ENCODE results near the gene CATSPERD.
"Not testable (repeated sequence)": the region's sequence is repeated elsewhere in the genome, so short reads cannot be mapped to it uniquely, and the experiment has no call there.

Gene CATSPERD

DNA sequence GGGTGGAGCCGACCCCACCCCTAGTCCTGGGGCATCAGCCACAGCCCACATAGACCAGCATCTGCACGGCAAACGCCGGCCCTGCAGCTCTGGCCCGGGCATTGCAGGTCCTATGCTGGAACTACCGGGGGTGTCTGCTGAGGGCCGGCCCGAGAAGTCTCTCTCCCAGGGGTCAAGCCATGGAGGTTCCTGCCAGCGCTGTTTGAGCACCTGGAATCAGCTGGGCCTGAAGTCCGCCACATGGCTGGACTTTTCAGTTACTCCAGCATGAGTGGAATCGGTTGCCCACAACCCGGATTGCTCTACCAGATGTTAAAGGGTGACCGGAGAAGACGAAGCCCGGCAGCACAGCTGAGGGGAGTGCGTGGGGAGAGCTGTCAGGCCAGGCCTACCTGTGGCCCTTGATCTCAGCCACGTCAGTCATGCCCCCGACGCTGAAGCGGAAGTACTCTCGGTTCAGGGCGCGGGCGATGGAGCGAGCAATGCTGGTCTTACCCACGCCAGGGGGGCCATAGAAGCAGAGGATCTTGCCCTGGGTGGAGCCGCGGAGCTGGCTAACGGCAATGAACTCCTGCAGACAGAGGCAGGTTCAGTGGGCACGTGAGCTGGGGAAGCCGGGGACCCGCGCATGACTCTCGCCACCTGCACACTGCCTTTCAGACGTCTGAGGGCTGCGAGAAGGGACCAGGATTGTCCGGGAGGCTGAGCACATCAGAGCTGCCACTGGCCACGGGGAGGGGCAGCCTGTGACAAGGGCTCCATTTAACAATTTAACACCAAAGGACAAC is 21.6 kb upstream of the CATSPERD start:
- no peak for DNase-seq

DNA sequence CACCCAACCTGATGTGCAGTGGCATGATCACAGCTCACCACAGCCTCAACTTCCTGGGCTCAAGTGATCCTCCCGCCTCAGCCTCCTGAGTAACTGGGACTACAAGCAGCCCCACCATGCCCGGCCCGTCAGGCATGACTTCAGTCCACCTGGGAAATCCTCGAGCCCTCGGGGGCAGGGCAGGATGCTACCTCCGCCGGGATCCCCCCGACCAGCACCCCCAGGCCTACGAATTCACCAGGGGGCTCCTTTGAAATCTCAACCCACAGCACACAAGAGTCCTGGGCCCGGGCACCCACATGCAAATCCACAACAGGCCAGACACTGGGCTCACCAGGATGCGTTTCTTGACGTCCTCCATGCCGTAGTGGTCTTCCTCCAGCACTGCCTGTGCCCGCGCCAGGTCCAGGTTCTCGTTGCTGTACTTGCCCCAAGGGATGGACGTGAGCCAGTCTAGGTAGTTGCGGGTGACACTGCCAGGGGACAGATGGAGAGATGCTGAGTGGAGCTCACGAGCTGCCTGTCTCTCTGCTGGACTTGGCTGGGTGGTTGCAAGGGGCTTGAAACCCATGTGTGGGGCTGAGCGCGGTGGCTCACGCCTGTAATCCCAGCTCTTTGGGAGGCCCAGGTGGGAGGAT is 19.9 kb upstream of the CATSPERD start:
- no peak for DNase-seq

DNA sequence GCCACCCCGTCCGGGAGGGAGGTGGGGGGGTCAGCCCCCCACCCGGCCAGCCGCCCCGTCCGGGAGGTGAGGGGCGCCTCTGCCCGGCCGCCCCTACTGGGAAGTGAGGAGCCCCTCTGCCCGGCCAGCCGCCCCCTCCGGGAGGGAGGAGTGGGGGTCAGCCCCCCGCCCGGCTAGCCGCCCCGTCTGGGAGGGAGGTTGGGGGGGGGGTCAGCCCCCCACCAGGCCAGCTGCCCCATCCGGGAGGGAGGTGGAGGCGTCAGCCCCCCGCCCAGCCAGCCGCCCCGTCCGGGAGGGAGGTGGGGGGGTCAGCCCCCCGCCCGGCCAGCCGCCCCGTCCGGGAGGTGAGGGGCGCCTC is 18.4 kb upstream of the CATSPERD start:
- DNase-seq = not testable (repeated sequence)

DNA sequence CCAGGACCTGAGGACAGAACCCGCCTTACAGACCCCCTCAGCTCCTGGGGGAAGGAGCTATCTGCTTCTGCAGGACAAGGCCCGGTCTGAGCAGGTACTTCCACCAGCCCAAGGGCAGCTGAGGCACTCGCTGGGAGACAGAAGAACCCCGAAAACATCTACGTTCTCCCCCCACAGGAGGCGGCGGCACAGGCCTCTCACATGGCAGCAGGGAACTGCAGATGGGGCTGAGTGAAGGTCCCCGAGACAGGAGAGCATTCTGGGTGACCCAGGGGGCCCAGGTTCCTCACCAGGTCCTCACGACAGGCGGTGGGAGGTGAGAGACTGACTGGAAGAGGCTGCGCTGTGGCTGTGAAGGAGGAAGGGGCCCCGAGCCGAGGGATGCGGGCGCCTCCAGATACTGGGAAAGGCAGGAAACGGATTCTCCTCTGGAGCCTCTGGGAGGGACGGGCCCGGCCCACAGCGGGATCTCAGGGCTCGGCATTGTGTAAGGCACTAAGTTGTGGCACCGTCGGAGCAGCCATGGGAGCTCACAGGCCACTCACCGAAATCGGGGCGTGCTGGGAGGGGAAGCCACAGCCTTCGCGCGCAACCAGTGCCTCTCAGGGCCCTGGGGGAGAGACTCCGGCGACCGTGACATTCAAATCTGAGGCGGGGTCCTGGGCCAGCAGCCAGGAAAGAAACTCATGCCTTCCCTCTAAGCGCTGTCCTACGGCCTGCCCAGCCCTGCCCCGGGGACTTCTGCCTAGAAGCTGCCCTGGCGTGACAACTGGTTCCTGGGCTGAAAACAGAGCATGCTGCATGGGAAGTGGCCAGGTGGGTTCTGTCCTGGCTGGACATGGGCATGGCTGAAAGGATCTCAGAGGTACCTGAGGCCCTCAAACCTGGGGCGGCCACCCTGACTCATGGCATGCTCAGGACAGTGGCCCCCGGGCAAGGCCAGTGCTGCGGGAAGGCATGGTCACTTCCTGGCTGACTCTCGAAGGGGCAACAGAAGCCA is 16.3 kb upstream of the CATSPERD start:
- DNase-seq = no peak

DNA sequence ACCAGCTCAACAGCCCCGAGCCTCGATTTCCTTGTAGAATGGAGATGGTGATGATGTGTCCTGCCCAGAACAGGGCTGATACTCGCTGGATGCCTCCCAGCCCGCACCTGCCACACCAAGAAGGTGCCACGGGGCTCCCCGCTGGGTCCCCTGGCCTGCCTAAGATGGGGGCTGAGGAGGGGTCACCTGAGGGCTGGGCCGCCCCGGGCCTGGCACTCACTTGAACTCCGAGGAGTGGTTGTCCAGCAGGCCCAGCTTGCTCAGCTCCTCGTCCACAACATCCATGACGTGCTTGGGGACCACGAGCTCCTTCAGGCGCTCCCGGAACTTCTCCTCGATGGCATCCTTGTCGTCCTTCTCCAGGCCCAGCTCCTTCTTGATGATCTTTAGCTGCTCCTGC is 14.9 kb upstream of the CATSPERD start:
- DNase-seq = no peak

DNA sequence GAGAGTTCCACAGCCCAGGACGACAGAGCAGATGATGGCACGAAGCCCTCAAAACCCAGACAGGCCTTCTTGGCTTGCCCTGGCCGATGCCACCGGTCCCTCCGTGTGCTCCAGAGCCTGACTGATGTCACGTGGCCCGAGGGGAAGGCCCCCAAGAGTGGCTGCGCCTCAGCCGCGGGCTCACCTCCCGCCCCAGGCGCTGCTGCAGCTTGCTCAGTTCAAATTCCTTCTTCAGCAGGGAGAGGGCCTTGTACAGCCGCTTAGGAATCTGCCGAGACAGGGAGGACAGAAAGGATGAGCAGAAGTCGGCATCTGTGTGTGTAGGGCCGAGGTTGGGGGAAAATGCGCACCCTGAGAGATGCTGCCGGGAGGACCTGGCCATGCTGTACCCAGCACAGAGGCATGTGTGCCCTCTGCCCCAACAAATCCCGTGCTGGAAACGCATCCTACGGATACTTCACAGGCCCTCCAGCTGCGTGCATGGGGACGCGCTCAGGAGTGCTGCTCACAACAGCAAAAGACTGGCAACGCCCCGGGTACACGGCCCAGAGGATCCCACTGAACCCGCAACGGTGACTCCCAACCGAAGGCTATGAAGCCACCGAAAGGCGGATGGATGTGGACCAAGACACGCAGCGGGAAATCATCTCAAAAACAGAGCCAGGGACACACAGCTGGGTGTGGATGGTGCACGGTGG is 13.4 kb upstream of the CATSPERD start:
- DNase-seq = no peak

DNA sequence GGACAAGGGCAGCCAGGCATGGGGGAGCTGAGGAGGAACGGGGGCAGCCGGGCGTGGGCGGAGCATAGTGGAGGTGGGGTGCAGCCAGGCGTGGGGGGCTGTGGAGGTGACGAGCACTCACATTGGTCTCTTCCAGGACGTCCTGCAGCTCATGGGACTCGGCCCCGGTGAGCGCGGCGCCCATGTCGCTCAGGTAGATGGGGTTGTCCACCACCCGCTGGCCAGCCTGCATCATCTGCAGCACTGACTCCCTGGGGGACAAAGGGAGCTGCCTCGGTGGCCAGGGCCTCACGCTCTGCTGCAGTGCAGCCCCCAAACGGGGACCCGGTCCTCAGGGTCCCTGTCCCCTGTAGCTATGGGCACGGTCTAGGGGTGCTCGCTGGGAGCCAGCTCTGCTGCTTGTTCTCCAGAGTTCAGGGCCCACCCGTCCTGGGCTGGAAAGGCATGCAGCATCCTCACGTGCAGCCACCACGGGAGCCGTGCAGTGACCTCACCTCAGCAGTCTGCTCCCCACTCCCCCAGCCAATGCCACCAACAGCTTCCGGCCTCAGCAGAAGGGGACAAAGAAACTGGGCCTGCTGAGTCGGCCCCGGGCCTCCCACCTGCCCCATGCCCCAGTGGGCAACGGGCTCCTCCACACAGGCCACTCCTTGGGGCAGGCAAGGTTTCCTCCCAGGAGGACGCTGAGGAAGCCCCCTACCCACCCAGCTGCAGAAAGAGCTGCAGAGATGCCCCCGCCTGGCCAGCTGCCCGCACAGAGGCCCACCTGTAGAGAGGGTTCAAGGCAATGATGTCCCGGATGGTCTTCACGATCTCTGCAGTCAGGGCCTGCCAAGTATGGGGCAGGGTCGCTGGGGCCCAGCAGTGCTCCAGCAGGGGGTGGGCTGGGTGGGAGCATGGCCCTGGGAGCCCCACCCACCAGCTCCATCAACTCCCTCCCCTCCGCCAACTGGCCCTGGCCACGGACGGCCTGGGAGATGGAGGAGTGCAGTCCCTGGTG is 12.6 kb upstream of the CATSPERD start:
- DNase-seq = no peak

DNA sequence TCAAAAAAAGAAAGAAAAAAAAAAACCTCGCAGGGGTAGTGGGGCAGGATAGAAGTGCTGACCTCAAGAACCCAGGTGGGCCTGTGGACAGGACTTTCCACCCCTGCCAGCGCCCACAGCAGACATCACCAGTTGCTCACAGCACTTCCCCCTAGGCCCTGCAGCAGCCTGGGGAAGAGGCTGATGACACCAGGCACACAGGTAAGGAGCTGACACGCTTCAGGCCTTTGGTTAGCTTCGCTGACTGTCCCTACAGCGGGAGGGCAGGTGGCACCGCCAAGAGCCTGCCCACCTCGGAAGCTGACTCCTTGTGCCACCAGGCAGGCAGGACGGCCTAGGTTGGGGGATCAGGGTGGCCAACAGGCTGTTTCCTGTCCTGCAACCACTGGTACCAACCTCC is 9.4 kb upstream of the CATSPERD start:
- no peak for DNase-seq

DNA sequence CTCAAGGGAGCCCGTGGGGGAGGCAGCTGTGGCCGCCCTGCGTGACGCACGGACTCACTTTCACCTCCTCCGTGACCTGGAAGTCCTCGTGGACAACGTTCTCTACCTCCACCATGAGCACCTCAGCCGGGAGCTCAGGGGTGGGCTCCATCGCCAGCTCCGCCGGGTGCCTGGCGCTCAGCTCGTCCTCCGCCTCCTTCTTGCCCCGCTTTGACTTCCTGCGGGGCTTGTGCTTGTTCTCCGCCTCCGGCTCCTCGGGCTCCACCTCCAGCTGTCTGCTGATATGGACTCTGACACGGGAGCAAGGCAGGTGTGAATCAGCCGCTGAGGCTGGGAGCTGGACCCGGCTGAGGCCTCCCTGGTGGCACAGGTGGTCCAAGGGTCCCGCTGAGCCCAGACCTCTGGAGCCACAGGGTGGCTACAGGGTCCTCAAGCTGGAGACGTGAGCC is 8.7 kb upstream of the CATSPERD start:
- no peak for DNase-seq

DNA sequence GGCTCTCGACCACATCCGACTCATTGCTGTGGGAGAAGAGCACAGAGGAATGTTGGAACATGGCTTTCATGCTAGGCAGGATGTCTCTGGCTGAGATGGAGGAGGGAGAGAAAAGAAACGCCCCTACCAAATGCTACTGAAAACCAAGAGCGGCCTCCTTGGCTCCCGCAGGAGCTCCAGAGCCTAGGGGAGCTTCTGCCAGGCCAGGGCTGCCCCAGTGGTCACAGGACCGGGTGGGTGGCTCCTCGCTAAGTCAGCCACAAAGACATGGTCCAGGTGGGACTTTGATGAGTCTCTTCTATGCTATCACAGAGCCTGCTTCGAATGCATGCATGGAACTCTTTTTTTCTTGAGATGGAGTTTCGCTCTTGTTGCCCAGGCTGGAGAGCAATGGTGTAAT is 7.2 kb upstream of the CATSPERD start:
- DNase-seq = no peak

DNA sequence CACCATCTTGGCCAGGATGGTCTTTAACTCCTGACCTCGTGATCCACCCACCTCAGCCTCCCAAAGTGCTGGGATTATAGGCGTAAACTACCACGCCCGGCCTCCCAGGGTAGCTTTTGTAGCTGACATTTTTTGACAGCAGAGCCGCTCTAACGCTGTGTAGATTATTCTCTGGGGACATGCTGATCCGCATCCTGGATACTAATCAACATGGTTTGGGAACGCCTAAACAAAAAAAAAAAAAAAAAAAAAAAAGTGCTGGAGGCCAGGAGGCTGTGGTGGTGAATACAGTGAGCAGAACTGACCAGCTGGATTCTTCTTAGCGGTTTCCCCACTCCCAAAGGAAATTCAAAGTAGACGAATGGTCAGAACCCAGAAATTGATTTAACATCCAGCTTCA is 5.6 kb upstream of the CATSPERD start:
- no peak for DNase-seq

DNA sequence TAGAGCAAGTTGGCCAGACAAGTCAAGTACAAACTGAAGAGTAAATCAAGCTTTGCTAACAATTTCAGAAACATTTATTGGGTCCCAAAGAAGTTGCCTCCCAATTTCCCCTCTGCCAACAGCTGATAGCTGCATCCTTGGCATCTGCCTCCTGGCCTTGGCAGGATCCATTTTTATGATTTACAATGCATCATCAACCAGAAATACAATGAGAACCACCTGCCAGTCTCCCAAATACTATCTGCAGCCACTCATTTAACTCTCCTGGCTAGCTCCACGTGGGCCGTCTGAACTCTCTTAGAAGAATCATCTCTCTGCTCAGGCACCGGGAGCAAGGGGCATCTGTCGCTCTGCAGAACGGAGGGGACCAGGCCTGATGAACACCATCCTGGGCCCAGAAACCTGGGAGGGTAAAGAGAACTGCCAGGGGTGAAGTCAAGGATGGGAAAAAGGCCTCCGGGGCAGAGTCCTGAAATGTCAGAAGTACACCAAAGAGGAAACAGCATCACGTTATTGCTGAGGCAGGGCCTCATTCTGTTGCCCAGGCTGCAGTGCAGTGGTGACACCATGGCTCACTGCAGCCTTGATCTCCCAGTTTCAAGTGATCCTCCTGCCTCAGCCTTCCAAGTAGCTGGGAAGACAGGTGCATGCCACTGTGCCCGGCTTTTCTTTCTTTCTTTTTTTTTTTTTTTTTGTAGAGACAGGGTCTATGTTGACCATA is 3.1 kb upstream of the CATSPERD start:
- DNase-seq = peak; percentile 29 to 64

DNA sequence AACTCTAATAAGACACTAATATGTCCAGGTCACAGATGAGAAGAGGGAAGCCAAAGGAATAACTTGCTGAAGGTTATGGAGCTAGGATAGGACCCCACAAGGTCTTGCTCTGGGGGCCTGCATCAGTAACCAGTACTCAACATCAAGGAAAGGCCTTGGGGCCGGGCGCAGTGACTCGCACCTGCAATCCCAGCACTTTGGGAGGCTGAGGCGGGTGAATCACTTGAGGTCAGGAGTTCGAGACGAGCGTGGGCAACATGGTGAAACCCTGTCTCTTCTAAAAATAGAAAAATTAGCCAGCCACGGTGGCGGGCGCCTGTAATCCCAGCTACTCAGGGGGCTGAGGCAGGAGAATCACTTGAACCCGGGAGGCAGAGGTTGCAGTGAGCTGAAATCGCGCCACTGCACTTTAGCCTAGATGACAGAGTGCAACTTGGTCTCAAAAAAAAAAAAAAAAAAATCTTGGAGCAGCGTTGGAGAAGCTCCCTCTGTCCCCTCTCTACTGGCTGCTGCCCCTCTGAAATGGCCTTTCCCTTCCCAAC is 2.3 kb upstream of the CATSPERD start:
- DNase-seq = peak; percentile 69 to 91

DNA sequence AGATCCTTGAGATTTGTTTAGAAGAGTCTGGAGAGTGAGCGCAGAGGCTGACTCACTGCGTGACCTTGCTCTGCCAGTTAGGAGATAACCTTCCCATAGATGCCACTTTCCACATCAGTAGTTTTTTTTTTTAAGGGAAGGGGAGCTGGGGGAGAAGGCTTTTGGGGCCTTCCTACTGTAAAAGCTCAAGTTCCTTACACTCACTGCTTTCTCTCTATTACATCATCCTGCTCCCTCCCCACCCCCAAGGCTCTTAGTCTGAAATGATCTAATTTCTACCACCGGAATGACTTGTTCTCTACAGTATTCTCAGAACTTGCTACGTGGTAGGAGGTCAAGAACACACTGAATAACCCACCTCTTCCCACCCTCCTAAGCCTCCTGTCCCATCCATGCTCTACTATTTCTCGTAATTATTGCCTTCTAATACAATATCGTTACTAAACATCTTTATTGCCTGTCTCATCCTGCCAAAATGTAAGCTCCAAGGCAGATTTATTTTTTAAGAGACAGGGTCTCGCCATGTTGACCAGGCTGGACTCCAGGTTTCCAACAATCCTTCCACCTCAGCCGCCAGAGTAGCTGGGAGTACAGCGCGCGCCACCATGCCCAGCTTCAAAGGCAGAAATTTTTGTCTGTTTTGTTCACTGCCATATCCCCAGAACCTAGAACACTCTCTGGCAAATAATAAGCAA is 1.7 kb upstream of the CATSPERD start:
- DNase-seq = peak; percentile 85 to 88

DNA sequence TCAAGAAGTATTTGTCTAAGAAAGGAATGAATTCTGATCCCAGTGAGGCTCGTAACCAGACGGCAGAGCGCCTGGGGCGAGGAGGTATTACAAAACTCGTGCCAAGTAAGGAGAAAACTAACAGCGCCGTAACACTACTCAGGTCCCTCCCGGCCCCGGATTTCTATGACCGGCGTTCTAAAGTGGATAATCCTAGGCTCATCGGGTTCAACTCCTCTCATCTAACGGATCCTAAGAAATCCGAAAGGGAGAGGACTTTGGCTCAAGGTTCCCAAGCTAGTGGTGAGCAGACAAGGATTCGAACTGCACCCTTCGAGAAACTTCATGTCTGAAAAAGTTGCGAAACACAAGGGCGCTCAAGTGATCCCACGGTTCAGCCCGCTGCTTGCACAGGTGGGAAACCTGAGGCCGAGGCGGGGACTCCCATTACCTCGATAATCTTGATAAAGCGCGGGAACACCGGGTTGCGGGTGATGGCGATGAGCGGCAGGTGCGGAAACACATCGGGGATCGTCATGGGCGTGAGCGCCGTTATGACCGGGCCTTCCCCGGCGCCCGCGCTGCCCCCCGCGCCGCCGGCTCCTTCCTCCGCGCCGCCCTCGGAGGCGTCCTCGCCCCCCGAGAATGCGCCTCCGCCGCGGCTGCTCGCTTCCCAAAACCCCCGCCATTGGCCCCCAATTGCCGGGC is 1.0 kb upstream of the CATSPERD start:
- peak; percentile 7 to 40 for DNase-seq

DNA sequence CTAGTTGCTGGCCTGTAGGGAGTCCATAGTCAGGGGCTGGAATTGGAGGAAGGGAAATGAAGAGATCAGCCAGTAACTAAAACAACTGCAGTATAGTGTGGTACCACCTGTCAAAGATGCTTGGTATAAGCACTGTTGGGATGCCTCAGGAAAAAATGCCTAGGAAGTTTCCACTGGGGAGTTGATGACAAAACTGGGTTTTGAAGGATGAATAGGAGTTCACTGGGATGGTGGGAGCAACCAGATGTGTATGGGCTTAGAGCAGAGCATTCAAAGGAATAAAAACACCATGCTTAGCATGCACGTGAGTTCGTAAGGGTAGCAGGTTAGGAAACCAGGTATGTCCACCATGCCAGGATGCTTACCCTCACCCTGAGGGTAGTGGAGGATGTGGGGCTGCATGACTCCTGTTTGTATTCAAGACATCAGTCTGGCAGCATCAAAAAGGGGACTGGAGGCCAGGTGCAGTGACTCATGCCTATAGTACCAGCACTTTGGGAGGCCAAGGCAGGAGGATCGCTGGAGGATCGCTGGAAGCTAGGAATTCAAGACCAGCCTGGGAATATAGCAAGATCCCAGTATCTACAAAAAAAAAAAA is 7.1 kb downstream of the CATSPERD start:
- DNase-seq = no peak

DNA sequence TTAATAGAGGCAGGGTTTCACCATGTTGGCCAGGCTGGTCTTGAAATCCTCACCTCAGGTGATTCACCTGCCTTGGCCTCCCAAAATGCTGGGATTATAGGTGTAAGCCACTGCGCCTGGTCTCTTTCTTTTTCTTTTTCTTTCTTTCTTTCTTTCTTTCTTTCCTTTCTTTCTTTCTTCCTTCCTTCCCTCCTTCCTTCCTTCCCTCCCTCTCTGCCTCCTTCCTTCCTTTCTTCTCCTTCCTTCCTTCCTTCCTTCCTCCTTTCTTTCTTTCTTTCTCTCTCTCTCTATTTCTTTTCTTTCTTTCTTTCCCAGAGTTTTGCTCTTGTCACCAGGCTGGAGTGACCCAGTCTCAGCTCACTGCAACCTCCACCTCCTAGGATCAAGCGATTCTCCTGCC is 12.7 kb downstream of the CATSPERD start:
- not testable (repeated sequence) for DNase-seq

DNA sequence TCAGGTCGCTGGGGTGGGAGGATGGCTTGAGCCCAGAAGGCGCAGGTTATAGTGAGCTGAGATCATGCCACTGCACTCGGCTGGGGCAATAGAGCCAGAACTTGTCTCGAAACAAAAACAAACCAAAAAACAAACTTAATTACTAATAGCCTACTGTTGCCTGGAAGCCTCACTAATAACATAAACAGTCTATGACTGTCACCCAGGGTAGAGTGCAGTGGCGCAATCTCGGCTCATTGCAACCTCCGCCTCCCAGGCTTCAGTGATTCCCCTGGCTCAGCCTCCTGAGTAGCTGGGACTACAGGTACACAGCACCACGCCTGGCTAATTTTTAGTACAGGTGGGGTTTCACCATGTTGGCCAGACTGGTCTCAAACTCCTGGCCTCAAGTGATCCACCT is 18.0 kb downstream of the CATSPERD start:
- peak; percentile 9 to 14 for DNase-seq

DNA sequence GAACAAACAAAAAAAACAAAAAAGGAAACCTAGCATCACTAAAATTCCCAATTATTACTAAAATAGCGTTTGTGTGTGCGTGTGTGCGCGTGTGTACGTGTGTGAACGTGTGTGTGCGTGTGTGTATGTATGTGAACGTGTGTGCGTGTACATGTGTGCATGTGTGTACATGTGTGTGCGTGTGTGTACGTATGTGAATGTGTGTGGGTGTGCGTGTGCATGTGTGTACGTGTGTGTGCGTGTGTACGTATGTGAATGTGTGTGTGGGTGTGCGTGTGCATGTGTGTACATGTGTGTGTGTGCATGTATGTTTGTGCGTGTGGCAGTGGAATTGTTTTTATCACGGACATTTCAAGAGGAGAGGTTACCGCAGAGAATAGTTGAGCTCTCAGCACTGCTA is 21.6 kb downstream of the CATSPERD start:
- no peak for DNase-seq

Data from inflammatory macrophage (primary cell).